Prostate gland (tissue), 2 donors: ENCODE measurements around the gene IVD. TPM values are rescaled to one million over a fixed set of nuclear protein-coding genes. Genes with fewer than 3 reads are reported as not detected.

Source experiments
- DNase-seq: peaks from one replicate; pipeline ENCODE4 v3.0.0-alpha.2; 2019; ENCODE audit warnings: low spot score
- H3K27ac ChIP-seq, 2 donors: fragments of 200-600 bp; sonication (generic); 2 replicates each; pipeline ENCODE4 v1.5.1; 2017 to 2019
- H3K27me3 ChIP-seq: fragments of 200-600 bp; sonication (generic); replicated peaks from 2 replicates; pipeline ENCODE4 v1.5.1; 2019; ENCODE audit not compliant: insufficient read depth
- H3K36me3 ChIP-seq, 2 donors: fragments of 200-600 bp; sonication (generic); 1 replicate in 1 of 2; 2 replicates in 1 of 2; pipeline versions ENCODE4 v1.5.1 to v1.8.1; 2017 to 2019
- H3K4me1 ChIP-seq: fragments of 200-600 bp; sonication (generic); replicated peaks from 2 replicates; pipeline ENCODE4 v1.5.1; 2019
- H3K4me3 ChIP-seq, 2 donors: fragments of 200-600 bp; sonication (generic); 2 replicates each; pipeline ENCODE4 v1.5.1; 2017 to 2019
- H3K9me3 ChIP-seq: fragments of 200-600 bp; sonication (generic); 2 replicates; pipeline ENCODE4 v1.5.1; 2017
- CTCF ChIP-seq, 4 experiments: fragments of 200-600 bp in 2 of 4; fragments of 450-650 bp in 2 of 4; sonication (generic) in 2 of 4; IDR thresholded peaks; 1 replicate in 3 of 4; 2 replicates in 1 of 4; pipeline ENCODE4 v1.5.1; 2016 to 2019; ENCODE audit warnings: antibody characterized with exemption in 4 of 4, mild to moderate bottlenecking in 2 of 4, moderate library complexity in 2 of 4
- POLR2A ChIP-seq: fragments of 450-650 bp; IDR thresholded peaks from one replicate; pipeline ENCODE4 v1.6.1; 2016; ENCODE audit warnings: antibody characterized with exemption, mild to moderate bottlenecking
- POLR2AphosphoS5 ChIP-seq: sonication (generic); formaldehyde crosslinking; IDR thresholded peaks from one replicate; pipeline ENCODE4 v1.6.1; 2017; ENCODE audit warnings: antibody characterized with exemption
- WGBS: methylation state at CpG from one replicate; pipeline ENCODE4 v1.1.5; 2018; 5-methylcytosine and 5-hydroxymethylcytosine counted together
- intact Hi-C: fragments of 100-400 bp; cut with DNase I; formaldehyde crosslinking; loops from one replicate; pipeline ENCODE4 v1.14.2; 2022
- total RNA-seq, 2 donors: library from RNA; depleted of rRNA; stranded (reverse); fragments of >200 nt; gene quantifications; one replicate each; pipeline ENCODE4 v1.1.0, GENCODE V29; 2016

IVD gene
- total RNA-seq, 2 donors from 2014 or later = 112 to 115 TPM

- Histone ChIP-seq H3K27ac (no peak overlapping the region), H3K4me1 (peaks cover 5% of the 10 kb centered on the region), H3K4me3 (no peak overlapping the region), H3K36me3 (no peaks in the 10 kb centered on the region), H3K9me3 (no peaks in the 10 kb centered on the region), H3K27me3 (no peaks in the 10 kb centered on the region)
- WGBS = 77% methylated on average over 6 of the region's 6 CpGs
- intact Hi-C loops = loop anchor here (10.0 kb wide), 1 partner anchor 79 kb away; the partner anchor contains the start of gene ANKRD63
- TF ChIP-seq POLR2A (no peak), CTCF (IDR thresholded peaks at IDR 0.05) (no peak)
- DNase-seq = no peak
These were observed 41.3 kb upstream of the IVD start for GRCh38 chr15:40364251-40364650.

- Histone ChIP-seq H3K9me3 (no peaks in the 10 kb centered on the region), H3K4me3 (no peak overlapping the region), H3K4me1 (peaks cover 5% of the 10 kb centered on the region), H3K27me3 (no peaks in the 10 kb centered on the region), H3K27ac (no peak overlapping the region), H3K36me3 (no peaks in the 10 kb centered on the region)
- no peak for DNase-seq
- intact Hi-C loops = loop anchor here (10.0 kb wide), 1 partner anchor 80 kb away; the partner anchor contains the start of gene ANKRD63
- WGBS = 87% methylated on average over 5 of the region's 5 CpGs
- no peak for TF ChIP-seq CTCF (IDR thresholded peaks at IDR 0.05)
- TF ChIP-seq POLR2A = no peak
- no peak for TF ChIP-seq POLR2AphosphoS5
These were observed 40.6 kb upstream of the IVD start for GRCh38 chr15:40365016-40365415.

GRCh38 chr15:40365624-40366456 lies 39.8 kb upstream of the IVD start:
- no peak for TF ChIP-seq CTCF (IDR thresholded peaks at IDR 0.05)
- no peak for TF ChIP-seq POLR2AphosphoS5
- no peak for TF ChIP-seq POLR2A
- WGBS = 83% methylated on average over 11 of the region's 11 CpGs
- no peak for DNase-seq
- peaks cover 5% of the 10 kb centered on the region for H3K4me1 ChIP-seq
- no peak overlapping the region for H3K27ac ChIP-seq
- H3K9me3 ChIP-seq = no peaks in the 10 kb centered on the region
- intact Hi-C loops = loop anchor here (10.0 kb wide), 1 partner anchor 81 kb away; the partner anchor contains the start of gene ANKRD63
- H3K36me3 ChIP-seq = no peaks in the 10 kb centered on the region
- no peaks in the 10 kb centered on the region for H3K27me3 ChIP-seq
- H3K4me3 ChIP-seq = no peak overlapping the region

GRCh38 chr15:40366457-40367370 lies 38.9 kb upstream of the IVD start:
- H3K9me3 ChIP-seq = no peaks in the 10 kb centered on the region
- no peak for TF ChIP-seq POLR2AphosphoS5
- peak overlapping the region in 1 of 2 donors; percentile 46 for H3K27ac ChIP-seq
- no peaks in the 10 kb centered on the region for H3K27me3 ChIP-seq
- H3K4me1 ChIP-seq = peaks cover 5% of the 10 kb centered on the region
- H3K4me3 ChIP-seq = no peak overlapping the region
- 78% methylated on average over 14 of the region's 14 CpGs for WGBS
- H3K36me3 ChIP-seq = no peaks in the 10 kb centered on the region
- DNase-seq = peak; percentile 63
- intact Hi-C loops = loop anchor here (10.0 kb wide), 1 partner anchor 82 kb away; the partner anchor contains the start of gene ANKRD63

GRCh38 chr15:40367371-40367685 lies 38.3 kb upstream of the IVD start:
- 72% methylated on average over 5 of the region's 5 CpGs for WGBS
- Histone ChIP-seq H3K4me3 (no peak overlapping the region), H3K27me3 (no peaks in the 10 kb centered on the region), H3K4me1 (peaks cover 5% of the 10 kb centered on the region), H3K27ac (peak overlapping the region in 1 of 2 donors; percentile 46), H3K9me3 (no peaks in the 10 kb centered on the region), H3K36me3 (no peaks in the 10 kb centered on the region)
- DNase-seq = no peak
- intact Hi-C loops = loop anchor here (10.0 kb wide), 1 partner anchor 83 kb away; the partner anchor contains the start of gene ANKRD63
- TF ChIP-seq CTCF (IDR thresholded peaks at IDR 0.05) = no peak
- TF ChIP-seq POLR2A = no peak
